Omental fat pad (tissue), 4 donors: ENCODE results near the gene BEST1. TPM values are rescaled to one million over a fixed set of nuclear protein-coding genes. Genes with fewer than 3 reads are reported as not detected.

Source experiments
- ATAC-seq: fragments of 150-250 bp; one replicate; pipeline ENCODE4 v1.9.1; 2016; ENCODE audit warnings: mild to moderate bottlenecking, moderate library complexity; ENCODE audit not compliant: low FRiP score
- DNase-seq: peaks from one replicate; pipeline ENCODE4 v3.0.0-alpha.2; 2019; ENCODE audit warnings: low spot score
- CTCF ChIP-seq, 3 donors: fragments of 450-650 bp; IDR thresholded peaks; one replicate each; pipeline ENCODE4 v1.5.1; 2016 to 2017; ENCODE audit warnings: antibody characterized with exemption in 3 of 3, mild to moderate bottlenecking in 3 of 3, moderate library complexity in 2 of 3
- total RNA-seq, 4 donors: library from RNA; depleted of rRNA; stranded (reverse); fragments of >200 nt; gene quantifications; one replicate each; pipeline ENCODE4 v1.1.0, GENCODE V29; 2016

The BEST1 gene
- total RNA-seq, 4 donors from 2014 or later: 5.8 to 17.0 (median 12.0) TPM

GRCh38 chr11:61911128-61911700 lies 38.9 kb upstream of the BEST1 start:
- no peak for TF ChIP-seq CTCF (IDR thresholded peaks at IDR 0.05)
- ATAC-seq (no peak), DNase-seq (no peak)

- no peak for TF ChIP-seq CTCF (IDR thresholded peaks at IDR 0.05)
- ATAC-seq (no peak), DNase-seq (peak; percentile 18)
Measured at GRCh38 chr11:61911701-61912529, 38.2 kb upstream of the BEST1 start.

GRCh38 chr11:61912530-61912898 lies 37.6 kb upstream of the BEST1 start:
- peak; percentile 24 for DNase-seq
- no peak for ATAC-seq
- TF ChIP-seq CTCF (IDR thresholded peaks at IDR 0.05): no peak

- ATAC-seq: no peak
- no peak for TF ChIP-seq CTCF (IDR thresholded peaks at IDR 0.05)
- DNase-seq: peak; percentile 20
Measured at GRCh38 chr11:61912991-61913698, 37.0 kb upstream of the BEST1 start.

GRCh38 chr11:61913699-61914395 lies 36.3 kb upstream of the BEST1 start:
- no peak for TF ChIP-seq CTCF (IDR thresholded peaks at IDR 0.05)
- ATAC-seq: no peak
- DNase-seq: peak; percentile 20

GRCh38 chr11:61914471-61915171 lies 35.5 kb upstream of the BEST1 start:
- ATAC-seq (no peak), DNase-seq (no peak)
- TF ChIP-seq CTCF (IDR thresholded peaks at IDR 0.05): no peak
